Measurements from ENCODE around the gene ZCCHC3. TPM values are rescaled to one million over a fixed set of nuclear protein-coding genes. Genes with fewer than 3 reads are reported as not detected.
"Not testable (repeated sequence)": the region's sequence is repeated elsewhere in the genome, so short reads cannot be mapped to it uniquely, and the experiment has no call there.

The ZCCHC3 gene
- total RNA-seq, 4 donors from 2014 or later: 7.3 to 10.8 (median 9.2) TPM

GRCh38 chr20:334578-334977 is 37.2 kb downstream of the ZCCHC3 start:
- H3K4me3 ChIP-seq (ENCODE audit: low read depth, poor library complexity, severe bottlenecking): no peak overlapping the region
- TF ChIP-seq POLR2A (IDR thresholded peaks at IDR 0.05) (no peak), CTCF (IDR thresholded peaks at IDR 0.05) (no peak)
- DNase-seq (ENCODE audit: low spot score in 2 of 2): no peak
- WGBS, 2 donors: 95 to 96% methylated on average over 8 of the region's 8 CpGs
- intact Hi-C loops (cut with DNase I; ENCODE audit: low total_unique reads): no loop called here

GRCh38 chr20:336040-336439 is 38.7 kb downstream of the ZCCHC3 start:
- H3K4me3 ChIP-seq (ENCODE audit: low read depth, poor library complexity, severe bottlenecking); DNase-seq (ENCODE audit: low spot score in 2 of 2); intact Hi-C loops (cut with DNase I; ENCODE audit: low total_unique reads): not testable (repeated sequence)
- 96 to 100% methylated on average over 1 of the region's 1 CpG for WGBS, 2 donors

GRCh38 chr20:341682-342081 is 44.3 kb downstream of the ZCCHC3 start:
- intact Hi-C loops (cut with DNase I; ENCODE audit: low total_unique reads): no loop called here
- no peak overlapping the region for H3K4me3 ChIP-seq (ENCODE audit: low read depth, poor library complexity, severe bottlenecking)
- DNase-seq (ENCODE audit: low spot score in 2 of 2): no peak
- no peak for TF ChIP-seq POLR2A (IDR thresholded peaks at IDR 0.05)
- TF ChIP-seq CTCF (IDR thresholded peaks at IDR 0.05): no peak
- 65 to 67% methylated on average over 2 of the region's 2 CpGs for WGBS, 2 donors

- DNase-seq (ENCODE audit: low spot score in 2 of 2): no peak
- TF ChIP-seq POLR2A (IDR thresholded peaks at IDR 0.05) (no peak), CTCF (IDR thresholded peaks at IDR 0.05) (no peak)
- intact Hi-C loops (cut with DNase I; ENCODE audit: low total_unique reads): no loop called here
- no peak overlapping the region for H3K4me3 ChIP-seq (ENCODE audit: low read depth, poor library complexity, severe bottlenecking)
These were observed 45.7 kb downstream of the ZCCHC3 start for GRCh38 chr20:343107-343506.

- DNase-seq (ENCODE audit: low spot score in 2 of 2): no peak
- H3K4me3 ChIP-seq (ENCODE audit: low read depth, poor library complexity, severe bottlenecking): no peak overlapping the region
- WGBS, 2 donors: 61 to 71% methylated on average over 9 of the region's 9 CpGs
- intact Hi-C loops (cut with DNase I; ENCODE audit: low total_unique reads): no loop called here
- TF ChIP-seq CTCF (IDR thresholded peaks at IDR 0.05) (no peak), POLR2A (IDR thresholded peaks at IDR 0.05) (no peak)
These were observed 48.8 kb downstream of the ZCCHC3 start for GRCh38 chr20:346033-346639.

GRCh38 chr20:346640-347316 is 49.4 kb downstream of the ZCCHC3 start, which contains the start of gene NRSN2:
Gene NRSN2, plus strand, starts transcription at chr20:347111. Its CDS starts 2,533 bp downstream, at chr20:349644.
- H3K4me3 ChIP-seq (ENCODE audit: low read depth, poor library complexity, severe bottlenecking): peak within 1 kb of the TSS; percentile 61
- DNase-seq (ENCODE audit: low spot score in 2 of 2): peak; percentile 40 to 92
- WGBS, 2 donors: 1 to 2% methylated on average over 30 to 32 of the region's 50 CpGs
- intact Hi-C loops (cut with DNase I; ENCODE audit: low total_unique reads): no loop called here
- TF ChIP-seq CTCF (IDR thresholded peaks at IDR 0.05) (no peak), POLR2A (IDR thresholded peaks at IDR 0.05) (no peak)
